ENCODE data around the gene CBX7.

DNA sequence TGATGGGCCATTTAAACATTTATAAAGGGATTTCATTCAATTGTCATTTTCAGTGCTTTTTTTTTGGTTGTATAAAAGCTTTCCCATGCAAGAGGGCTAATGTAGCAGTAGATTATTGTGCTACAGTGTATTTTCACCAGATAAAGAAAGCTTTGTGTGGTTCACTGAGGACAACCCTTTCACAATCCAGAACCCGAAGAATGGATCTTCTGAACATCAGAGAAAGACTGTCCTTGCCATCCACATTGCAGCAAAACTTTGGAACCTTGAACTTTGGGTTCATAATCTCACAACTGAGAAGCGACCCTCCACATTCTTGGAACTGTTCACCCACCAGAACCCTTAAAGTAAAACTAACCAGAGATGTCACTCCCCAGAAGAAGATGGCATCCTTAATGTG, 46.2 kb downstream of the CBX7 start:
- TF ChIP-seq, protein P1, sequence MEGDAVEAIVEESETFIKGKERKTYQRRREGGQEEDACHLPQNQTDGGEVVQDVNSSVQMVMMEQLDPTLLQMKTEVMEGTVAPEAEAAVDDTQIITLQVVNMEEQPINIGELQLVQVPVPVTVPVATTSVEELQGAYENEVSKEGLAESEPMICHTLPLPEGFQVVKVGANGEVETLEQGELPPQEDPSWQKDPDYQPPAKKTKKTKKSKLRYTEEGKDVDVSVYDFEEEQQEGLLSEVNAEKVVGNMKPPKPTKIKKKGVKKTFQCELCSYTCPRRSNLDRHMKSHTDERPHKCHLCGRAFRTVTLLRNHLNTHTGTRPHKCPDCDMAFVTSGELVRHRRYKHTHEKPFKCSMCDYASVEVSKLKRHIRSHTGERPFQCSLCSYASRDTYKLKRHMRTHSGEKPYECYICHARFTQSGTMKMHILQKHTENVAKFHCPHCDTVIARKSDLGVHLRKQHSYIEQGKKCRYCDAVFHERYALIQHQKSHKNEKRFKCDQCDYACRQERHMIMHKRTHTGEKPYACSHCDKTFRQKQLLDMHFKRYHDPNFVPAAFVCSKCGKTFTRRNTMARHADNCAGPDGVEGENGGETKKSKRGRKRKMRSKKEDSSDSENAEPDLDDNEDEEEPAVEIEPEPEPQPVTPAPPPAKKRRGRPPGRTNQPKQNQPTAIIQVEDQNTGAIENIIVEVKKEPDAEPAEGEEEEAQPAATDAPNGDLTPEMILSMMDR (IDR thresholded peaks at IDR 0.05) = no peak
- no peak for TF ChIP-seq ZFX (IDR thresholded peaks at IDR 0.05; ENCODE audit: borderline replicate concordance)
